Nephron progenitor cell (in vitro differentiated cells): ENCODE measurements around the gene LARP7.
A peak's percentile ranks its signal among the peaks of the same experiment; 100 is the strongest.

Source experiments
- DNase-seq: peaks from one replicate; pipeline ENCODE4 v3.0.0; 2021
- H3K27ac Mint-ChIP-seq: 2 replicates; pipeline ENCODE4 v1.8.0; 2021; ENCODE audit warnings: mild to moderate bottlenecking, moderate library complexity, mixed read lengths
- H3K27me3 Mint-ChIP-seq: 2 replicates; pipeline ENCODE4 v1.8.0; 2021; ENCODE audit warnings: mild to moderate bottlenecking, low read depth, mixed read lengths; ENCODE audit not compliant: poor library complexity
- H3K36me3 Mint-ChIP-seq: 2 replicates; pipeline ENCODE4 v1.8.0; 2021; ENCODE audit warnings: low read depth, mixed read lengths
- H3K4me1 Mint-ChIP-seq: 2 replicates; pipeline ENCODE4 v1.8.0; 2021; ENCODE audit warnings: mixed read lengths
- H3K4me3 Mint-ChIP-seq: 2 replicates; pipeline ENCODE4 v1.8.0; 2021; ENCODE audit warnings: mild to moderate bottlenecking, moderate library complexity, mixed read lengths
- H3K9me3 Mint-ChIP-seq: 2 replicates; pipeline ENCODE4 v1.8.0; 2021; ENCODE audit warnings: mild to moderate bottlenecking, moderate library complexity, mixed read lengths
- TF ChIP-seq, protein P1 (sequence below): fragments of 200-600 bp; sonication (generic); IDR thresholded peaks from 2 replicates; pipeline ENCODE4 v1.5.0; 2021; ENCODE audit warnings: antibody characterized with exemption

The LARP7 gene

DNA sequence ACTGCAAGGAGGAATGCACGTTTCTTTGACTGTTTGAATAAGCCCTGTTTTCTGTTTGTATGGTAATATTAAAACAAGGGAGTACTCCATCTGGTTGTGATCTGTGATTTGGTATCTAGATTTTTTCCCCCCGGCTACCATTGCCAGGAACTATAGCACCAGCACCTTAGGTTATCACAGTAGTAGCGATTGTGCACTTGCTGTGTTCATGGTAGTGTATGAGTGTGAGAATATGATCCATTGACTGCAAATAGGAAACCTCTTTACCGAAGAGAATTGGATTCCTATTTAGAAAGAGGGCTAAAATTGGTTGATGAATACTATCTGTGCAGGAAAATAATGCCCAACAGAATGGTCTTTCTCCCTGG is 69.9 kb downstream of the LARP7 start:
- H3K4me3 Mint-ChIP-seq, result peak overlapping the region; percentile 96
- H3K9me3 Mint-ChIP-seq, result no peaks in the 10 kb centered on the region
- H3K27ac Mint-ChIP-seq, result no peak overlapping the region
- no peak for DNase-seq
- H3K27me3 Mint-ChIP-seq, result peaks cover 43% of the 10 kb centered on the region
- TF ChIP-seq, protein P1, sequence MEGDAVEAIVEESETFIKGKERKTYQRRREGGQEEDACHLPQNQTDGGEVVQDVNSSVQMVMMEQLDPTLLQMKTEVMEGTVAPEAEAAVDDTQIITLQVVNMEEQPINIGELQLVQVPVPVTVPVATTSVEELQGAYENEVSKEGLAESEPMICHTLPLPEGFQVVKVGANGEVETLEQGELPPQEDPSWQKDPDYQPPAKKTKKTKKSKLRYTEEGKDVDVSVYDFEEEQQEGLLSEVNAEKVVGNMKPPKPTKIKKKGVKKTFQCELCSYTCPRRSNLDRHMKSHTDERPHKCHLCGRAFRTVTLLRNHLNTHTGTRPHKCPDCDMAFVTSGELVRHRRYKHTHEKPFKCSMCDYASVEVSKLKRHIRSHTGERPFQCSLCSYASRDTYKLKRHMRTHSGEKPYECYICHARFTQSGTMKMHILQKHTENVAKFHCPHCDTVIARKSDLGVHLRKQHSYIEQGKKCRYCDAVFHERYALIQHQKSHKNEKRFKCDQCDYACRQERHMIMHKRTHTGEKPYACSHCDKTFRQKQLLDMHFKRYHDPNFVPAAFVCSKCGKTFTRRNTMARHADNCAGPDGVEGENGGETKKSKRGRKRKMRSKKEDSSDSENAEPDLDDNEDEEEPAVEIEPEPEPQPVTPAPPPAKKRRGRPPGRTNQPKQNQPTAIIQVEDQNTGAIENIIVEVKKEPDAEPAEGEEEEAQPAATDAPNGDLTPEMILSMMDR, result no peak
- H3K4me1 Mint-ChIP-seq, result peaks cover 23% of the 10 kb centered on the region
- no peaks in the 10 kb centered on the region for H3K36me3 Mint-ChIP-seq
